Vagina (tissue), 2 donors: Measurements from ENCODE around the gene PRICKLE2.

Experiments
- POLR2A ChIP-seq, 2 donors: fragments of 450-650 bp; IDR thresholded peaks; one replicate each; pipeline ENCODE4 v1.6.1; 2017; ENCODE audit warnings: antibody characterized with exemption in 2 of 2, mild to moderate bottlenecking in 2 of 2, moderate library complexity in 2 of 2
- POLR2AphosphoS5 ChIP-seq, 2 donors: sonication (generic); formaldehyde crosslinking; IDR thresholded peaks; one replicate each; pipeline ENCODE4 v1.9.0; 2017; ENCODE audit warnings: antibody characterized with exemption in 2 of 2, mild to moderate bottlenecking in 2 of 2, low read depth in 1 of 2; ENCODE audit not compliant: insufficient read depth in 1 of 2
- TF ChIP-seq, protein P1 (sequence below), 3 experiments: fragments of 450-650 bp in 2 of 3; fragments of 200-600 bp in 1 of 3; sonication (generic) in 1 of 3; IDR thresholded peaks; one replicate each; pipeline ENCODE4 v1.5.1; 2017 to 2019; ENCODE audit warnings: antibody characterized with exemption in 3 of 3, mild to moderate bottlenecking in 2 of 3, moderate library complexity in 2 of 3

DNA sequence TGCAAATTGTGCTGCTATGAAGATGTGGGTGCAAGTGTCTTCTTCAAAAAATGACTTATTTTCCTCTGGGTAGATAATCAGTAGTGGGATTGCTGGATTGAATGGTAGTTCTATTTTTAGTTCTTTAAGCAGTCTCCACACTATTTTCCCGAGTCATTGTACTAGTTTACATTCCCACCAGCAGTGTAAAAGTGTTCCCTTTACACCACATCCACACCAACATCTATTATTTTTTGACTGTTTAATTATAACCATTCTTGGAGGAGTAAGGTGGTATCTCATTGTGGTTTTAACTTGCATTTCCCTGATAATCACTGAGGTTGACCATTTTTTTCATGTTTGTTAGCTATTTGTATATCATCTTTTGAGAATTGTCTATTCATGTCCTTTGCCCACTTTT is 182.3 kb downstream of the PRICKLE2 start:
- TF ChIP-seq, protein P1, sequence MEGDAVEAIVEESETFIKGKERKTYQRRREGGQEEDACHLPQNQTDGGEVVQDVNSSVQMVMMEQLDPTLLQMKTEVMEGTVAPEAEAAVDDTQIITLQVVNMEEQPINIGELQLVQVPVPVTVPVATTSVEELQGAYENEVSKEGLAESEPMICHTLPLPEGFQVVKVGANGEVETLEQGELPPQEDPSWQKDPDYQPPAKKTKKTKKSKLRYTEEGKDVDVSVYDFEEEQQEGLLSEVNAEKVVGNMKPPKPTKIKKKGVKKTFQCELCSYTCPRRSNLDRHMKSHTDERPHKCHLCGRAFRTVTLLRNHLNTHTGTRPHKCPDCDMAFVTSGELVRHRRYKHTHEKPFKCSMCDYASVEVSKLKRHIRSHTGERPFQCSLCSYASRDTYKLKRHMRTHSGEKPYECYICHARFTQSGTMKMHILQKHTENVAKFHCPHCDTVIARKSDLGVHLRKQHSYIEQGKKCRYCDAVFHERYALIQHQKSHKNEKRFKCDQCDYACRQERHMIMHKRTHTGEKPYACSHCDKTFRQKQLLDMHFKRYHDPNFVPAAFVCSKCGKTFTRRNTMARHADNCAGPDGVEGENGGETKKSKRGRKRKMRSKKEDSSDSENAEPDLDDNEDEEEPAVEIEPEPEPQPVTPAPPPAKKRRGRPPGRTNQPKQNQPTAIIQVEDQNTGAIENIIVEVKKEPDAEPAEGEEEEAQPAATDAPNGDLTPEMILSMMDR (IDR thresholded peaks at IDR 0.05), result no peak
- TF ChIP-seq POLR2A (IDR thresholded peaks at IDR 0.05), result no peak
- no peak for TF ChIP-seq POLR2AphosphoS5 (IDR thresholded peaks at IDR 0.05; ENCODE audit: insufficient read depth in 1 of 2, low read depth in 1 of 2)
